Ovary (tissue), 3 donors: ENCODE data around the gene COPRS.

Source experiments
- EP300 ChIP-seq: sonication (generic); formaldehyde crosslinking; IDR thresholded peaks from one replicate; pipeline ENCODE4 v1.6.1; 2017; ENCODE audit warnings: antibody characterized with exemption
- TF ChIP-seq, protein P1 (sequence below), 3 donors: fragments of 450-650 bp in 2 of 3; fragments of 200-600 bp in 1 of 3; IDR thresholded peaks; one replicate each; pipeline versions ENCODE4 v1.5.1 to v1.8.0; 2016 to 2022; ENCODE audit warnings: antibody characterized with exemption in 3 of 3, mild to moderate bottlenecking in 1 of 3
- donor health status: DM: no; HTN: no; CAD: no.

DNA sequence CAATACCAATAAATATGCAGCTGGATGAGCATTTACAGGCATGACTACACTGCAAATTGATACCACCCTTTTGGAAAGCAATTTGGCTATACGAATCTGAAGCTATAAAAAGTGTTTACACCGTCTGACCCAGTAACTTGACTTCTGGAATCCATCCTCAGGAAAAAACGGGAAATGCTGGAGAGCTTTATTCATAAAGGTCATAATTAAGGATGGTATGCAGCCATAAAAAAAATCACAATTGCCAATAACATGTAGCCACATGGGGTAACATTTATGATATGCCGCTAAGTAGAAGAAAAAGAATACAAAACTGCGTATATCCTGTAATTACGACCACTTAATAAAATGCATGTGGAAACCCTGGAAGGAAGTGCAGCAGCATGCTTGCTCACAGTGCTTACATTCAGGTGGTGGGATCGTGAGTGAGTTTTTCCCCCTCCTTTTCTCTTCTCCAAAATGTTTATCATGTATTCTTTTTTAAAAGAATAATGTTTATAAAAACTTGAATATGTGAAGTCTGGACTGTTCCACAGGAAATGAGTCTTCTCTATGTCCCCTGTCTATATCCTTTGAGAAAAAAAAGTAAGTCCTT is 34.2 kb downstream of the COPRS start:
- no peak for TF ChIP-seq EP300
- TF ChIP-seq, protein P1, sequence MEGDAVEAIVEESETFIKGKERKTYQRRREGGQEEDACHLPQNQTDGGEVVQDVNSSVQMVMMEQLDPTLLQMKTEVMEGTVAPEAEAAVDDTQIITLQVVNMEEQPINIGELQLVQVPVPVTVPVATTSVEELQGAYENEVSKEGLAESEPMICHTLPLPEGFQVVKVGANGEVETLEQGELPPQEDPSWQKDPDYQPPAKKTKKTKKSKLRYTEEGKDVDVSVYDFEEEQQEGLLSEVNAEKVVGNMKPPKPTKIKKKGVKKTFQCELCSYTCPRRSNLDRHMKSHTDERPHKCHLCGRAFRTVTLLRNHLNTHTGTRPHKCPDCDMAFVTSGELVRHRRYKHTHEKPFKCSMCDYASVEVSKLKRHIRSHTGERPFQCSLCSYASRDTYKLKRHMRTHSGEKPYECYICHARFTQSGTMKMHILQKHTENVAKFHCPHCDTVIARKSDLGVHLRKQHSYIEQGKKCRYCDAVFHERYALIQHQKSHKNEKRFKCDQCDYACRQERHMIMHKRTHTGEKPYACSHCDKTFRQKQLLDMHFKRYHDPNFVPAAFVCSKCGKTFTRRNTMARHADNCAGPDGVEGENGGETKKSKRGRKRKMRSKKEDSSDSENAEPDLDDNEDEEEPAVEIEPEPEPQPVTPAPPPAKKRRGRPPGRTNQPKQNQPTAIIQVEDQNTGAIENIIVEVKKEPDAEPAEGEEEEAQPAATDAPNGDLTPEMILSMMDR (IDR thresholded peaks at IDR 0.05): no peak
